Liver (tissue), 9 donors: ENCODE results near the gene GARIN1A. TPM values are rescaled to one million over a fixed set of nuclear protein-coding genes. Genes with fewer than 3 reads are reported as not detected.

Experiments
- DNase-seq: peaks from one replicate; pipeline ENCODE4 v3.0.0-alpha.2; 2017; ENCODE audit warnings: low spot score
- H3K27ac ChIP-seq, 2 donors: one replicate each; pipeline ENCODE4 v1.7.0; 2013; ENCODE audit warnings: inconsistent platforms in 2 of 2, low read length in 2 of 2, control low read depth in 1 of 2, low read depth in 1 of 2, mild to moderate bottlenecking in 1 of 2
- H3K27me3 ChIP-seq, 4 donors: one replicate each; pipeline versions ENCODE4 v1.6.1 to v1.7.0; 2013; ENCODE audit warnings: low read length in 3 of 4, inconsistent platforms in 1 of 4, mild to moderate bottlenecking in 1 of 4, moderate library complexity in 1 of 4; ENCODE audit not compliant: control insufficient read depth in 4 of 4, insufficient read depth in 4 of 4
- H3K36me3 ChIP-seq, 4 donors: one replicate each; pipeline versions ENCODE4 v1.6.1 to v1.7.0; 2013; ENCODE audit warnings: low read length in 3 of 4, mild to moderate bottlenecking in 3 of 4, low read depth in 1 of 4, moderate library complexity in 1 of 4; ENCODE audit not compliant: control insufficient read depth in 4 of 4, insufficient read depth in 3 of 4
- H3K4me1 ChIP-seq, 4 donors: one replicate each; pipeline versions ENCODE4 v1.6.1 to v1.7.0; 2013; ENCODE audit warnings: low read length in 3 of 4, mild to moderate bottlenecking in 3 of 4, moderate library complexity in 1 of 4; ENCODE audit not compliant: control insufficient read depth in 4 of 4, insufficient read depth in 4 of 4
- H3K4me3 ChIP-seq, 3 donors: one replicate each; pipeline versions ENCODE4 v1.6.1 to v1.7.0; 2013; ENCODE audit warnings: low read length in 3 of 3, control low read depth in 1 of 3, low read depth in 1 of 3, mild to moderate bottlenecking in 1 of 3
- H3K9ac ChIP-seq, 2 donors: one replicate each; pipeline ENCODE4 v1.7.0; 2013; ENCODE audit warnings: low read length in 2 of 2, mild to moderate bottlenecking in 2 of 2, moderate library complexity in 2 of 2, control low read depth in 1 of 2, low read depth in 1 of 2
- H3K9me3 ChIP-seq, 4 donors: one replicate each; pipeline versions ENCODE4 v1.6.1 to v1.7.0; 2013; ENCODE audit warnings: low read length in 3 of 4; ENCODE audit not compliant: control insufficient read depth in 4 of 4
- ATF3 ChIP-seq: IDR thresholded peaks from 2 replicates; pipeline ENCODE4 v1.6.1; 2016; ENCODE audit warnings: antibody characterized with exemption
- CTCF ChIP-seq: fragments of 150-350 bp; IDR thresholded peaks from 2 replicates; pipeline ENCODE4 v1.5.1; 2017; ENCODE audit warnings: improper control_type of control experiment, low read depth, low read length; ENCODE audit not compliant: missing input control
- EGR1 ChIP-seq, 2 donors: IDR thresholded peaks; 2 replicates each; pipeline ENCODE4 v1.6.1; 2016 to 2018; ENCODE audit warnings: antibody characterized with exemption in 2 of 2, low read depth in 2 of 2
- FOXA1 ChIP-seq: IDR thresholded peaks from 2 replicates; pipeline ENCODE4 v1.6.1; 2016; ENCODE audit warnings: antibody characterized with exemption
- FOXA2 ChIP-seq: IDR thresholded peaks from 2 replicates; pipeline ENCODE4 v1.6.1; 2016; ENCODE audit warnings: antibody characterized with exemption
- GABPA ChIP-seq, 2 donors: IDR thresholded peaks in 1 of 2; conservative IDR thresholded peaks in 1 of 2; 2 replicates each; pipeline ENCODE4 v1.6.1; 2016; ENCODE audit warnings: antibody characterized with exemption in 2 of 2, mild to moderate bottlenecking in 1 of 2, moderate library complexity in 1 of 2
- HNF4A ChIP-seq, 2 donors: conservative IDR thresholded peaks; 2 replicates each; pipeline ENCODE4 v1.6.1; 2016; ENCODE audit warnings: antibody characterized with exemption in 2 of 2, mild to moderate bottlenecking in 2 of 2
- HNF4G ChIP-seq: IDR thresholded peaks from 2 replicates; pipeline ENCODE4 v1.6.1; 2016; ENCODE audit warnings: antibody characterized with exemption
- JUND ChIP-seq, 2 donors: IDR thresholded peaks; 2 replicates each; pipeline ENCODE4 v1.6.1; 2016; ENCODE audit warnings: antibody characterized with exemption in 2 of 2
- MAX ChIP-seq: IDR thresholded peaks from 2 replicates; pipeline ENCODE4 v1.6.1; 2016; ENCODE audit warnings: antibody characterized with exemption
- NR2F2 ChIP-seq: IDR thresholded peaks from 2 replicates; pipeline ENCODE4 v1.6.1; 2016; ENCODE audit warnings: antibody characterized with exemption
- RAD21 ChIP-seq, 2 donors: IDR thresholded peaks; 2 replicates each; pipeline ENCODE4 v1.6.1; 2016; ENCODE audit warnings: antibody characterized with exemption in 2 of 2, mild to moderate bottlenecking in 2 of 2
- REST ChIP-seq: IDR thresholded peaks from 2 replicates; pipeline ENCODE4 v1.6.1; 2016; ENCODE audit warnings: antibody characterized with exemption, mild to moderate bottlenecking
- RXRA ChIP-seq, 2 donors: IDR thresholded peaks; 2 replicates each; pipeline ENCODE4 v1.6.1; 2017 to 2018; ENCODE audit warnings: antibody characterized with exemption in 2 of 2, mild to moderate bottlenecking in 1 of 2
- SP1 ChIP-seq: IDR thresholded peaks from 2 replicates; pipeline ENCODE4 v1.6.1; 2018; ENCODE audit warnings: antibody characterized with exemption, mild to moderate bottlenecking
- TAF1 ChIP-seq: conservative IDR thresholded peaks from 2 replicates; pipeline ENCODE4 v1.6.1; 2016; ENCODE audit warnings: antibody characterized with exemption, mild to moderate bottlenecking
- YY1 ChIP-seq: IDR thresholded peaks from 2 replicates; pipeline ENCODE4 v1.6.1; 2016; ENCODE audit warnings: antibody characterized with exemption, mild to moderate bottlenecking
- ZBTB33 ChIP-seq: IDR thresholded peaks from 2 replicates; pipeline ENCODE4 v1.6.1; 2016; ENCODE audit warnings: antibody characterized with exemption
- WGBS: extraction: QIAGEN DNeasy Blood & Tissue Kit; methylation state at CpG from one replicate; pipeline ENCODE4 v1.1.7; 2013; 5-methylcytosine and 5-hydroxymethylcytosine counted together
- polyA plus RNA-seq, 2 donors: library from polyadenylated mRNA; stranded (reverse) in 1 of 2; unstranded in 1 of 2; fragments of 200-250 nt in 1 of 2; fragments of >200 nt in 1 of 2; fragmentation: Nextera tagmentation in 1 of 2; extraction: Ambion mirVana in 1 of 2; gene quantifications; one replicate each; pipeline versions ENCODE4 v1.2.1 to v1.2.3, GENCODE V29; 2013 to 2015
- total RNA-seq, 2 donors: library from RNA; depleted of rRNA; stranded (reverse); fragments of >200 nt; gene quantifications; one replicate each; pipeline ENCODE4 v1.2.3, GENCODE V29; 2014
- donor health status: healthy.
- donor health status: healthy.
- donor health status: healthy.
- donor health status: healthy.
- donor health status: healthy.

GARIN1A gene
- total and polyA plus RNA-seq, 4 donors, result 0.08 to 0.50 (median 0.19) TPM

GRCh38 chr7:128710481-128710880, 38.4 kb downstream of the GARIN1A start:
- Histone ChIP-seq H3K9me3 (peaks cover 0 to 8% (median 0%) of the 10 kb centered on the region in 4 donors), H3K27me3 (no peaks in the 10 kb centered on the region), H3K27ac (no peak overlapping the region), H3K36me3 (no peaks in the 10 kb centered on the region), H3K9ac (no peak overlapping the region), H3K4me3 (no peak overlapping the region), H3K4me1 (no peaks in the 10 kb centered on the region)
- TF ChIP-seq CTCF (no peak), YY1 (no peak), REST (no peak), ATF3 (no peak), RXRA (IDR thresholded peaks at IDR 0.05) (no peak), FOXA2 (no peak), NR2F2 (no peak), HNF4G (no peak), JUND (IDR thresholded peaks at IDR 0.05) (no peak), MAX (no peak), ZBTB33 (no peak), GABPA (IDR thresholded peaks at IDR 0.05 in 1 of 2, conservative IDR thresholded peaks at IDR 0.05 in 1 of 2) (no peak), RAD21 (IDR thresholded peaks at IDR 0.05) (no peak), SP1 (no peak), TAF1 (no peak), FOXA1 (no peak), EGR1 (IDR thresholded peaks at IDR 0.05; ENCODE audit: low read depth in 2 of 2) (no peak), HNF4A (conservative IDR thresholded peaks at IDR 0.05) (no peak)
- 77% methylated on average over 6 of the region's 6 CpGs for WGBS
- DNase-seq, result no peak
